ENCODE measurements around the gene TTK.

GRCh38 chr6:80015839-80016435 lies 11.5 kb downstream of the TTK start:
- no peak for TF ChIP-seq POLR2AphosphoS5 (IDR thresholded peaks at IDR 0.05; ENCODE audit: low read depth)
- TF ChIP-seq CTCF (conservative IDR thresholded peaks at IDR 0.05; ENCODE audit: low read depth in 2 of 2): no peak
- no peak for TF ChIP-seq CREB1 (CRISPR knock-in tag; IDR thresholded peaks at IDR 0.05; ENCODE audit: low read depth)
- no peak for TF ChIP-seq EZH2phosphoT487 (IDR thresholded peaks at IDR 0.05; ENCODE audit: unreplicated experiment)
- no peak for TF ChIP-seq REST (IDR thresholded peaks at IDR 0.05; ENCODE audit: unreplicated experiment)
- no peak for TF ChIP-seq EZH2 (IDR thresholded peaks at IDR 0.05; ENCODE audit: low read depth, unreplicated experiment)
- TF ChIP-seq JUNB (IDR thresholded peaks at IDR 0.05; ENCODE audit: unreplicated experiment): no peak
- TF ChIP-seq ZNF331 (CRISPR knock-in tag; IDR thresholded peaks at IDR 0.05; ENCODE audit: low read depth): no peak
- no peak for TF ChIP-seq ETS1 (IDR thresholded peaks at IDR 0.05)
